Naive thymus-derived CD4-positive, alpha-beta T cell (primary cell): ENCODE results near the gene DNAH9. TPM values are rescaled to one million over a fixed set of nuclear protein-coding genes. Genes with fewer than 3 reads are reported as not detected.

Experiments used
- ATAC-seq: fragments of 150-1000 bp; cut with Tn5 transposase; 2 replicates; pipeline ENCODE4 v1.10.0; 2021; ENCODE audit warnings: mild to moderate bottlenecking, moderate library complexity
- CTCF ChIA-PET: fragments of 350-600 bp; sonication (Branson Sonifier 250); formaldehyde crosslinking; loops from one replicate; lab custom pipeline; 2021; ENCODE audit warnings: antibody characterized with exemption; lab: Charles Lee
- POLR2A ChIA-PET: fragments of 350-600 bp; sonication (Branson Sonifier 250); formaldehyde crosslinking; loops from one replicate; lab custom pipeline; 2021; ENCODE audit warnings: antibody characterized with exemption, inconsistent platforms; lab: Charles Lee
- DNase-seq, 9 donors: peaks; one replicate each; pipeline versions ENCODE4 v3.0.0 to v3.0.0-alpha.2; 2020 to 2022; ENCODE audit warnings: mixed read lengths in 1 of 9
- H3K27ac ChIP-seq: one replicate; pipeline ENCODE4 v1.7.0; 2013; ENCODE audit warnings: mild to moderate bottlenecking, low read depth, low read length, moderate library complexity
- H3K27me3 ChIP-seq, 2 donors: one replicate each; pipeline ENCODE4 v1.7.0; 2013; ENCODE audit warnings: low read length in 2 of 2, mild to moderate bottlenecking in 2 of 2, moderate library complexity in 2 of 2; ENCODE audit not compliant: control insufficient read depth in 2 of 2, insufficient read depth in 2 of 2
- H3K36me3 ChIP-seq, 3 experiments: 1 replicate in 2 of 3; 2 replicates in 1 of 3; pipeline ENCODE4 v1.7.0; 2013; ENCODE audit warnings: low read length in 3 of 3, mild to moderate bottlenecking in 3 of 3, moderate library complexity in 1 of 3; ENCODE audit not compliant: insufficient read depth in 3 of 3, control insufficient read depth in 2 of 3
- H3K4me1 ChIP-seq, 2 donors: one replicate each; pipeline ENCODE4 v1.7.0; 2013; ENCODE audit warnings: low read length in 2 of 2, mild to moderate bottlenecking in 2 of 2, moderate library complexity in 1 of 2; ENCODE audit not compliant: control insufficient read depth in 2 of 2, insufficient read depth in 2 of 2
- H3K4me3 ChIP-seq: 2 replicates; pipeline ENCODE4 v1.7.0; 2013; ENCODE audit warnings: mild to moderate bottlenecking, low read length
- H3K9me3 ChIP-seq, 3 experiments: 1 replicate in 2 of 3; 2 replicates in 1 of 3; pipeline ENCODE4 v1.7.0; 2013; ENCODE audit warnings: low read length in 3 of 3; ENCODE audit not compliant: control insufficient read depth in 2 of 3
- H3K27ac Mint-ChIP-seq, 9 donors: one replicate each; pipeline ENCODE4 v1.8.0; 2020 to 2022; ENCODE audit warnings: mixed read lengths in 9 of 9, mild to moderate bottlenecking in 8 of 9, moderate library complexity in 5 of 9, inconsistent platforms in 2 of 9
- H3K27me3 Mint-ChIP-seq, 5 donors: one replicate each; pipeline ENCODE4 v1.8.0; 2021 to 2022; ENCODE audit warnings: mixed read lengths in 5 of 5, mild to moderate bottlenecking in 1 of 5
- H3K36me3 Mint-ChIP-seq, 5 donors: one replicate each; pipeline ENCODE4 v1.8.0; 2020 to 2022; ENCODE audit warnings: mixed read lengths in 5 of 5, mild to moderate bottlenecking in 3 of 5, inconsistent platforms in 1 of 5
- H3K4me1 Mint-ChIP-seq, 7 donors: one replicate each; pipeline ENCODE4 v1.8.0; 2020 to 2022; ENCODE audit warnings: mixed read lengths in 7 of 7, mild to moderate bottlenecking in 3 of 7, inconsistent platforms in 1 of 7
- H3K4me3 Mint-ChIP-seq, 10 donors: one replicate each; pipeline ENCODE4 v1.8.0; 2020 to 2022; ENCODE audit warnings: mild to moderate bottlenecking in 10 of 10, mixed read lengths in 10 of 10, moderate library complexity in 6 of 10, inconsistent platforms in 2 of 10
- H3K9me3 Mint-ChIP-seq, 11 donors: one replicate each; pipeline ENCODE4 v1.8.0; 2020 to 2022; ENCODE audit warnings: mixed read lengths in 11 of 11, mild to moderate bottlenecking in 4 of 11, inconsistent platforms in 1 of 11, moderate library complexity in 1 of 11
- intact Hi-C, 2 donors: fragments of 100-400 bp; cut with micrococcal nuclease; formaldehyde crosslinking; loops; one replicate each; pipeline ENCODE4 v1.15.1; 2023
- polyA plus RNA-seq, 2 donors: library from polyadenylated mRNA; unstranded; fragments of 300-500 nt; fragmentation: Illumina TruSeq; gene quantifications; one replicate each; pipeline ENCODE4 v1.2.3, GENCODE V29; 2021
- total RNA-seq, 6 experiments: library from RNA in 5 of 6; stranded (reverse) in 5 of 6; gene quantifications; 1 replicate in 5 of 6; 2 replicates in 1 of 6; pipeline ENCODE4 v1.2.3 and lab custom pipeline; 2021 to 2026

Gene DNAH9
- total and polyA plus RNA-seq, 7 experiments from 2014 or later = not detected

DNA sequence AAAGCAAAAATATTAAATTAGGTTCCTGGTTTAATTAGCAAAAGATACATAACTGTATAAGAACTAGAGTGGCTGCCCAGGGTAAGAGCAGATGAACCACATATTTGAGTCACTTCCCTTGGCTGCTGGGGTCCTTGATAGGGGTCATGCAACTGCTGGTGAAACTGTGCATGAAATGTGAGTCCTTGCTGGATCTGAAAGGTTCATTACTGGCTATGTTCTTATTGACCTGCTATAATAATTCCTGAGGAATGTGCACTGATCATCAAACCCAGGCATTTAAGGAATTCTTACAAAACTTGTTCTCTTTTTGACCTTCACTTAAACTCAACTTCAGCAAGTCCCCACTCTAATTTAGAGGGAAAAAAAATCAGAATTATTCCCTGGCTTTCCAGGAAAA lies 215.6 kb downstream of the DNAH9 start:
- peaks cover 0 to 5% (median 0%) of the 10 kb centered on the region in 5 donors for H3K27me3 Mint-ChIP-seq
- no peak for DNase-seq
- ChIA-PET CTCF (no interaction called here), POLR2A (no interaction called here)
- no peaks in the 10 kb centered on the region for H3K27me3 ChIP-seq
- no peaks in the 10 kb centered on the region for H3K36me3 Mint-ChIP-seq
- peaks cover 0 to 9% (median 0%) of the 10 kb centered on the region in 11 donors for H3K9me3 Mint-ChIP-seq
- no peak for ATAC-seq
- H3K27ac Mint-ChIP-seq = no peak overlapping the region
- no peak overlapping the region for H3K27ac ChIP-seq
- H3K36me3 ChIP-seq = no peaks in the 10 kb centered on the region
- no peak overlapping the region for H3K4me3 ChIP-seq
- H3K4me3 Mint-ChIP-seq = no peak overlapping the region
- no peaks in the 10 kb centered on the region for H3K9me3 ChIP-seq
- H3K4me1 Mint-ChIP-seq = no peaks in the 10 kb centered on the region
- intact Hi-C loops = no loop called here
- H3K4me1 ChIP-seq = no peaks in the 10 kb centered on the region

DNA sequence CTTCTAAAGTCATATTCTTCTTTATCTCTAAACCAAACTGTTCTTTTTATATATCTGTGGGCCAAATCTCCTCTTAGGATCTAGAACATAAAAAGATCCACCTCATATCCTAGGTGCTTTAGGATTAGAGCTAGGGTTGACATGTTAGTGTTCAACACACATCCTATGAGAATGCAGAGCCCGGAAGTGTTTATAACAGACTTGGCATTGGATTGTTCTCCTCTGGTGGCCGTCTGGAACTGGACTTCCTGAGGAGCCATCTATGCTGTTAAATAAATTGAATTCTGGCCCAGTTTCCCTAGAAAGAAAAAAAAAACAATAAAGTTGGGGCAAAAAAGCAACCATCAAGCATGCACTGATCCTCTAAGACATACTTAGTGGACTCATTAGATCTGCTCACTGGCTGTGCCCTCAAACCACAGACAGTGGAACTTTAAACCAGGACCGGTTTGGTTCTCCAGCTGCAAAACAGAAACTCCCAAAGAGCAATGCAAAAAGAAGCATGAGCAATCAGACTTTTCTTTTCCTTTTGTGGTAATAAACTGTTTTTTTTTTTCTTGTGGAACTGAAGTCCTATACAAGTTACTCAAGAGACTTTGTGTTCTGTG lies 216.5 kb downstream of the DNAH9 start:
- no peaks in the 10 kb centered on the region for H3K4me1 Mint-ChIP-seq
- Histone ChIP-seq H3K27me3 (no peaks in the 10 kb centered on the region), H3K4me1 (no peaks in the 10 kb centered on the region), H3K36me3 (no peaks in the 10 kb centered on the region), H3K9me3 (no peaks in the 10 kb centered on the region), H3K27ac (no peak overlapping the region), H3K4me3 (no peak overlapping the region)
- CTCF ChIA-PET = no interaction called here
- intact Hi-C loops = no loop called here
- no peaks in the 10 kb centered on the region for H3K36me3 Mint-ChIP-seq
- DNase-seq = no peak
- H3K27ac Mint-ChIP-seq = no peak overlapping the region
- no peak for ATAC-seq
- no peak overlapping the region for H3K4me3 Mint-ChIP-seq
- POLR2A ChIA-PET = no interaction called here
- peaks cover 0 to 10% (median 0%) of the 10 kb centered on the region in 11 donors for H3K9me3 Mint-ChIP-seq
- peaks cover 0 to 5% (median 0%) of the 10 kb centered on the region in 5 donors for H3K27me3 Mint-ChIP-seq

DNA sequence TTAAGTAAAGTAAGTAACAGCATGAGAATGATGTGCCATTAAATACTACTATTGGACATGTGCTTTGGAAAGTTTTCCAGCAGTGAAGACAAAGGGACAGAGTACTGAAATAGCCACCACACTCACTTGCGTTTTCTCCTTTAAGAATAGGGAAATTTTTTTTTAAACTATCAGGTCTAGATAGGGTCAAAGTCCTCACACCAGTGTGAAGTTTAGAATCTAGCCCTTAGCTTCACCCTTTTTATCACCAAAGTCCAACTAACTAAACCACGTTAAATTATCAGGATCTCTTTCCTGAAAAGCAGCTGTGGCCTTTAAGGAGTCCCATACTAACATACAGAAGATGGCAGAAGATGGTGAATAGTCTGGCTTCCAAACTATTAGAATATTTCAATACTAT lies 218.1 kb downstream of the DNAH9 start:
- Histone ChIP-seq H3K9me3 (no peaks in the 10 kb centered on the region), H3K4me1 (no peaks in the 10 kb centered on the region), H3K36me3 (no peaks in the 10 kb centered on the region), H3K27ac (no peak overlapping the region), H3K4me3 (no peak overlapping the region), H3K27me3 (no peaks in the 10 kb centered on the region)
- ATAC-seq (no peak), DNase-seq (no peak)
- peaks cover 0 to 5% (median 0%) of the 10 kb centered on the region in 5 donors for H3K27me3 Mint-ChIP-seq
- H3K27ac Mint-ChIP-seq = no peak overlapping the region
- no peaks in the 10 kb centered on the region for H3K36me3 Mint-ChIP-seq
- intact Hi-C loops = no loop called here
- POLR2A ChIA-PET = no interaction called here
- no peaks in the 10 kb centered on the region for H3K4me1 Mint-ChIP-seq
- no peak overlapping the region for H3K4me3 Mint-ChIP-seq
- CTCF ChIA-PET = no interaction called here
- peaks cover 0 to 8% (median 0%) of the 10 kb centered on the region in 11 donors for H3K9me3 Mint-ChIP-seq

GRCh38 chr17:11823862-11824261 lies 225.6 kb downstream of the DNAH9 start:
- no peak for ATAC-seq
- no peak overlapping the region for H3K27ac ChIP-seq
- H3K9me3 Mint-ChIP-seq = peaks cover 3 to 17% (median 7%) of the 10 kb centered on the region in 11 donors
- no peaks in the 10 kb centered on the region for H3K4me1 ChIP-seq
- H3K4me1 Mint-ChIP-seq = no peaks in the 10 kb centered on the region
- H3K27ac Mint-ChIP-seq = no peak overlapping the region
- no peak overlapping the region for H3K4me3 Mint-ChIP-seq
- no peak overlapping the region for H3K4me3 ChIP-seq
- no peaks in the 10 kb centered on the region for H3K9me3 ChIP-seq
- DNase-seq = no peak
- H3K36me3 Mint-ChIP-seq = peaks cover 0 to 4% (median 0%) of the 10 kb centered on the region in 5 donors
- no peaks in the 10 kb centered on the region for H3K36me3 ChIP-seq
- ChIA-PET POLR2A (no interaction called here), CTCF (no interaction called here)
- intact Hi-C loops = no loop called here
- H3K27me3 ChIP-seq = no peaks in the 10 kb centered on the region
- peaks cover 0 to 12% (median 0%) of the 10 kb centered on the region in 5 donors for H3K27me3 Mint-ChIP-seq

- Histone ChIP-seq H3K4me3 (no peak overlapping the region), H3K9me3 (no peaks in the 10 kb centered on the region), H3K36me3 (no peaks in the 10 kb centered on the region), H3K27me3 (no peaks in the 10 kb centered on the region), H3K4me1 (no peaks in the 10 kb centered on the region), H3K27ac (no peak overlapping the region)
- H3K27me3 Mint-ChIP-seq = peaks cover 0 to 12% (median 0%) of the 10 kb centered on the region in 5 donors
- ChIA-PET POLR2A (no interaction called here), CTCF (no interaction called here)
- H3K36me3 Mint-ChIP-seq = peaks cover 0 to 4% (median 0%) of the 10 kb centered on the region in 5 donors
- H3K9me3 Mint-ChIP-seq = peaks cover 3 to 20% (median 12%) of the 10 kb centered on the region in 11 donors
- H3K4me1 Mint-ChIP-seq = no peaks in the 10 kb centered on the region
- DNase-seq = no peak
- H3K27ac Mint-ChIP-seq = no peak overlapping the region
- no peak for ATAC-seq
- H3K4me3 Mint-ChIP-seq = no peak overlapping the region
- intact Hi-C loops = no loop called here
Observed at GRCh38 chr17:11825572-11826209, 227.4 kb downstream of the DNAH9 start.

- Mint-ChIP-seq H3K27ac (no peak overlapping the region), H3K36me3 (peaks cover 0 to 4% (median 0%) of the 10 kb centered on the region in 5 donors)
Observed at GRCh38 chr17:11832401-11833137, 234.3 kb downstream of the DNAH9 start.

More at GRCh38 chr17:11832401-11833137, 234.3 kb downstream of the DNAH9 start:
- ChIA-PET POLR2A (no interaction called here), CTCF (no interaction called here)
- no peaks in the 10 kb centered on the region for H3K27me3 ChIP-seq
- intact Hi-C loops = no loop called here
- DNase-seq (no peak), ATAC-seq (no peak)
- no peaks in the 10 kb centered on the region for H3K36me3 ChIP-seq
- H3K27me3 Mint-ChIP-seq = peaks cover 0 to 23% (median 4%) of the 10 kb centered on the region in 5 donors
- H3K9me3 ChIP-seq = no peaks in the 10 kb centered on the region
- peaks cover 3 to 27% (median 15%) of the 10 kb centered on the region in 11 donors for H3K9me3 Mint-ChIP-seq
- H3K4me1 Mint-ChIP-seq = no peaks in the 10 kb centered on the region
- H3K4me1 ChIP-seq = no peaks in the 10 kb centered on the region
- H3K27ac ChIP-seq = no peak overlapping the region
- H3K4me3 Mint-ChIP-seq = no peak overlapping the region
- no peak overlapping the region for H3K4me3 ChIP-seq
